Activated naive CD8-positive, alpha-beta T cell (primary cell): ENCODE measurements around the gene NACC1.

ENCODE experiments used
- H3K27ac Mint-ChIP-seq: one replicate; pipeline ENCODE4 v1.8.0; 2021; ENCODE audit warnings: mixed read lengths
- H3K27me3 Mint-ChIP-seq: one replicate; pipeline ENCODE4 v1.8.0; 2021; ENCODE audit warnings: mixed read lengths
- H3K36me3 Mint-ChIP-seq: one replicate; pipeline ENCODE4 v1.8.0; 2021; ENCODE audit warnings: mixed read lengths
- H3K4me1 Mint-ChIP-seq: one replicate; pipeline ENCODE4 v1.8.0; 2021; ENCODE audit warnings: low read depth, mixed read lengths
- H3K4me3 Mint-ChIP-seq: one replicate; pipeline ENCODE4 v1.8.0; 2021; ENCODE audit warnings: mild to moderate bottlenecking, mixed read lengths
- H3K9me3 Mint-ChIP-seq: one replicate; pipeline ENCODE4 v1.8.0; 2021; ENCODE audit warnings: low read depth, mixed read lengths

The NACC1 gene

DNA sequence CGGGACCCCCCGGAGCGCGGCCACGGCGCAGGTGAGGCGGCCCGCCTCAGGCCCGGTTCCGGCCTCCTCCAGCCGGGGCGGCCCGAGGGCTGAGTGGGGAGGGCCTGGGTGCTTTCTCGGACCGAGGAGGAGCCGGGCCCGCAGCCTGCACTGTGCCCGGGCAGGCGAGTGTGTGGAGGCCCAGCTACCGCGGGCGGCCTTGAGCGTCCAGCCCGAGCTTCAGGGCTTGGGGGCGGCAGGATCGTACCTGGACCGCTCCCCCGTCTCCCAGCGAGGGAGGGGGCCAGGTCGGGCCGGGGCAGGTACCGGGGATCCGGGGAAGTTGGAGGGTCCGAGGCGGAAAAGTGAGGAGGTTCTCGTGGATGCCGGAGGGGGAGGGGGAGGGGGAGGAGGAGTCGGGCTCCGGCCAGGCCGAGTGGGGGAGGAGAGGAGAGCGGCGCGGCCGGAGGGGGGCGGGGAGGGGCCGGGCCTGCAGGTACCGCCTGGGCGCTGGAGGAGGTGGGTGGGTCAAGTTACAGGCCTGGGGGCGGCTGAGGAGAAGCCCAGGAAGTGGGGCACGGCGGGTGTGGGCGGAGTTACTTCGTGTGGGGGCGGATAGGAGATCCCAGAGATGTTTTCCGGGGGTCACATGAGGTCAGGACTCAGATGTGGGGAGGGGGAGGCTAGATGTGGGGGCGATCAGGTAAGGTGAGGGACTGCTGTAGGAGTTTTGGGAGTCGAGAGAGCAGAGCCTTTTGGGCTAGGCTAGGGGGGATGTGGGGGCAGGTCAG, 545 bp downstream of the NACC1 start:
- Mint-ChIP-seq H3K4me3 (peak overlapping the region; percentile 84), H3K9me3 (no peaks in the 10 kb centered on the region), H3K4me1 (peaks cover 56% of the 10 kb centered on the region), H3K27ac (peak overlapping the region; percentile 72), H3K27me3 (no peaks in the 10 kb centered on the region), H3K36me3 (peaks cover 2% of the 10 kb centered on the region)

DNA sequence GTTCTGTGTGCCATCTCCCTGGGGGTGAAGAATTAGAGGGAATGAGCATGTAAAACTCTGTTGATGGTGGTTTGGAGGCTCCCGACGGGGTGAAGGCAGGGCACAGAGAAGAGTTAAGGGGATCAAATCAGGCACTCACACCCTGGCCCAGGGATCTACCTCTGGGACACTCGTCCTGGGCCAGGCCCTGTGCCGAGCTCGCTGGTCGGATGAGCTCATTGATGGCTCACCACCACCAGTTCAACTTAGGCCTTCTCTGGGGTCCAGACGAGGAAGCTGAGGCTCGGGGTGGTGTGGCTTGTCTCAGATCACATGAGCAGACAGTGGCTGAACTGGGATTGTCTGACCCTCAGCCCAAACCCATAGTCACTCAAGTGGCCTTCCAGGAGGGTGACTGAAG, 1.6 kb downstream of the NACC1 start:
- H3K4me3 Mint-ChIP-seq, result peak overlapping the region; percentile 84
- H3K36me3 Mint-ChIP-seq, result peaks cover 2% of the 10 kb centered on the region
- H3K27ac Mint-ChIP-seq, result peak overlapping the region; percentile 72
- no peaks in the 10 kb centered on the region for H3K27me3 Mint-ChIP-seq
- no peaks in the 10 kb centered on the region for H3K9me3 Mint-ChIP-seq
- H3K4me1 Mint-ChIP-seq, result peaks cover 59% of the 10 kb centered on the region

DNA sequence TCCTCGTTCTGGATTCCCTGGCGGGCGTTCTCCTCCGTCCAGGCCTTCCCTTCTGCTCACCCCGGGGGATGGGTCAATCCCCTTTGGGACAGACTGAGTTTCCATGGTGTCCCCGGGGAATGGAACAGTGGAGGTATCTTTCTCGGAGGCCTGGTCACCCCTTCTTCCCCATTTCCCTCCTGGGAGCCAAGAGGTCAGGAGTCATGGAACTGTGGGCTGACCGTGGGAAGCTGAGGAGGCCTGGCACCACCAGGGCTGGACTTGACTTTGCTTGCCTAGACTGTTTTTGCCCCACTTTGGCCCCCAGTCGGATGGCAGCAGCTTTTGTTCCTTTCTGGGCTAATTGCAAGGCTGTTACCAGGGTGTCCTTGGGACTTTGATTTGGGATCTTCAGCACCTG, 2.0 kb downstream of the NACC1 start:
- Mint-ChIP-seq H3K4me1 (peaks cover 56% of the 10 kb centered on the region), H3K27ac (no peak overlapping the region), H3K4me3 (peak overlapping the region; percentile 84), H3K27me3 (no peaks in the 10 kb centered on the region), H3K9me3 (no peaks in the 10 kb centered on the region), H3K36me3 (peaks cover 2% of the 10 kb centered on the region)

DNA sequence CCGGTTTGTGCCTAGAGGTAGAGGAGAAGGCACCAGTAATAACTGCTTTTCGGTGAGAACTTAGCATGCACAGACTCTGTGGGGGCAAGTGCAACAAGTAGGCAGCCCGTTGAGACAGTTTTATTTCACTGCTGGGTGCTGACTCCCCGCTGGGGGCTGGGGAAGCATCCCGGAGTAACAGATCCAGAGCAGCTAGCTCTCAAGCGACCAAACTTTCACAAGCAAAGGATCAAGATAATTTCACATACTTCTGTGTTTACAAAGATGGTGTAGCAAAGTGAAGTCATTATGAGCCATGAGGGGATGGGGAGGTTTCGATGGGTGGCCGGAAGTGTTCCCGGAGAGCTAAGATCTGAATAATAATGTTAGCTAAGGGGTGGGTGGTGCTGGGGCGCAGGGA, 2.8 kb downstream of the NACC1 start:
- Mint-ChIP-seq H3K4me1 (peaks cover 51% of the 10 kb centered on the region), H3K36me3 (no peaks in the 10 kb centered on the region), H3K27ac (no peak overlapping the region), H3K27me3 (no peaks in the 10 kb centered on the region), H3K9me3 (no peaks in the 10 kb centered on the region), H3K4me3 (peak overlapping the region; percentile 84)

DNA sequence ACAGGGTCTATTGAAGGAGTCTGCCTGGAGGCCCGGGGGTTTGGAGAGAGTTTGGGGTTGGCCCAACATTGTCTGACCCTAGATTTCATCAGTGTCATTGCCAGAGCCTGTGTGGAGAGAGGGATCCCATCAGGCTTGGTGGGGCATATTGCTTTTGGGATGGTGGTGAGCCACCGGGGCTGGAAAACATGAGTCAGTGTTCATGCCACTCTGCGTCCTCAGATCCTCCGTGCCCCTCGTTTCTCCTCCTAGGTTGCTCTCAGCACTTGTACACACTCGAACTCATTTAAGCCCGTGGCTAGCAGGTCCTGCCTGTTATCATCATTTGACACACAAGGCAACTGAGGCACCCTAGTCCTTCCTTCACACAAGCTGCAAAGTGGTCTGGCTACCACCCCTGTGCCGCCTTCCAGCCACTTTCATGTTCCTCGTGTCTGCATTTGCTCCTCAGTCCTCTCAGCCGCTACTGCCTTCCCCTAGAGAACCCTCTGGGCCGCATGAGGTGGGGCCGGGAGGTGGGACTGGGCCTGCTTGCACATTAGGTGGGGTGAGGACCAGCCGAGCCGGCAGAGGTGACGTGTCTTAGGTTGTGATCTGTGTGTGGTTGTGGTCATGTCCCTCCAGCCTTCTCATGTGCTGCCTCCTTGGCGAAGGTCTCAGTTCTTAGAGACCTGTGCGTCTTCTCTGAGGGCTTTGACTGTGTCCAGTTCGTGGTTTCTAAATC, 3.6 kb downstream of the NACC1 start:
- peaks cover 49% of the 10 kb centered on the region for H3K4me1 Mint-ChIP-seq

DNA sequence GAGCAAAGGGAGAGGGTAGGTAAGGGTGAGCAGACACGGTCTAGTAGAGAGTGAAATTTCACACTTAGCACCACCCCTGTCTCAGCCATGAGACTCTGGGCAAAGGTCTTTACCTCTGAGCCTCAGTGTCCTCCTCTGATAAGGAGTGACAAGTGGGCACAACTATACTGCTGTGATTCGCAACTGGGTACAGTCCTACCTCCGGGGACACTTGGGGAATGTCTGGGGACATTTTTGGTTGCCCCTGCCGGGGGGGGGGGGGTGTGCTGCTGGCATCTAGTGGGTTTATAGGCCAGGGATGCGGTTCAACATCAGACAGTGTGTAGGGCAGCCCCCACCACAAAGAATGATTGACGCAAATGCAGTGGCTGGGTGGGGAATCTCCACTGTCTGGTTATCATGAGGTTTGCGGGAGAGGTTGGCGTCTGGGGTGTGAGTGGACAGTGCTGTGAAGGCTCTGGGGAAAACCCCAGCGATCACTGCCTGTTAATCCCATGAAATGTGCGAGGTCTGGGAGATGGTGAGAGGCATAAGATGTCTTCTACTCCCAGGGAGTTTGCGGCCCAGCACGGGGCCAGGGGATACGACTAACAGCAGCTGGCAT, 4.3 kb downstream of the NACC1 start:
- peaks cover 48% of the 10 kb centered on the region for H3K4me1 Mint-ChIP-seq
- peak overlapping the region; percentile 46 for H3K4me3 Mint-ChIP-seq
- peak overlapping the region; percentile 75 for H3K27ac Mint-ChIP-seq
- no peaks in the 10 kb centered on the region for H3K36me3 Mint-ChIP-seq
- no peaks in the 10 kb centered on the region for H3K27me3 Mint-ChIP-seq
- no peaks in the 10 kb centered on the region for H3K9me3 Mint-ChIP-seq

More for the DNA sequence above, 3.6 kb downstream of the NACC1 start:
- Mint-ChIP-seq H3K4me3 (peak overlapping the region; percentile 46), H3K27ac (peak overlapping the region; percentile 22), H3K9me3 (no peaks in the 10 kb centered on the region), H3K36me3 (no peaks in the 10 kb centered on the region), H3K27me3 (no peaks in the 10 kb centered on the region)

DNA sequence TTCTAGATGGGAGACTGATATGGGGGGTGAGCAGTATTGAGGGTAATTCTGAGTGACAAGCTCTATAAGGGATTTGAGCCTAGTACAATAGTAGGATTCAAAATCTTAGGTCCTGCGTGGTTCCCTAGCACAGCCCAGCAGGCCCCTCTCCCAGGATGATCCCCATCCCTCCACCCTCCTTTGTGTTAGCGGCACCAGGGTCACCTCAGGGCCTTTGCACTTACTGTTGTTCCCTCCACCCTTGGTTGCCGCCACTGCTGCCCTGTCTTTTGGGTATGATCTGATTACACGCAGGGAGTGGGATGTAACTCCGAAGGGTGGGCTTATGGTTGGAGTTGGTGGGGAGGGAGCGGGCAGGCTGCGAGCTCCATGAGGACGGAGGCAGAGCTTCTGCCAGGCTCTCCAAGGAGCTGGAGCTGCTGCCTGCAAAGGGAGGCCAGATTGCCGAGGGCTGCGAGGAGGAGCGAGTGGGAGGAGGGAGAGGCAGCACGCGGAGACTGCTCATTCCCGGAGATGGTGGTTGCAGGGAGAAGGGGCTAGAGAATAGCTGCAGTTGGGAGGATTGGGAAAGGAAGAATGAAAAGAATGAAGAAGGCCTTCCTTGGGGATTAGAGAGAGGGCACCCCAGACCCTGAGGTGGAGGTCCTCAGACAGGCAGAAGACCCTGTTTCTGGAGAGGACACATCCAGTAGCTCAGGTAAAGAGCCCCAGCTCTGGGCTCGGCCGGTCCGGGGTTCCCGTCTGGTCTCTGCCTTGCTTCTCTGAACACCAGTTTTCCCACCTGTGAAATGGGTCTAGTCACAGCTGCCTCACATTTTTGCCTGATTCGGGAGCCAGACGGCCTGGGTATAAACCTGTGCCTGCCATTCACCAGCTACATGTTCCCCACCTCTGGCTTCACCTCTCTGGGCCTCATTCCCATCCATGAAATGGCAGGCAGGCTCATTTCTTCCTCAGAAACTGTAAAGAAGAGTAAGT, 5.2 kb downstream of the NACC1 start:
- Mint-ChIP-seq H3K9me3 (no peaks in the 10 kb centered on the region), H3K27me3 (no peaks in the 10 kb centered on the region), H3K4me1 (peaks cover 50% of the 10 kb centered on the region), H3K36me3 (no peaks in the 10 kb centered on the region), H3K4me3 (no peak overlapping the region), H3K27ac (peak overlapping the region; percentile 75)

DNA sequence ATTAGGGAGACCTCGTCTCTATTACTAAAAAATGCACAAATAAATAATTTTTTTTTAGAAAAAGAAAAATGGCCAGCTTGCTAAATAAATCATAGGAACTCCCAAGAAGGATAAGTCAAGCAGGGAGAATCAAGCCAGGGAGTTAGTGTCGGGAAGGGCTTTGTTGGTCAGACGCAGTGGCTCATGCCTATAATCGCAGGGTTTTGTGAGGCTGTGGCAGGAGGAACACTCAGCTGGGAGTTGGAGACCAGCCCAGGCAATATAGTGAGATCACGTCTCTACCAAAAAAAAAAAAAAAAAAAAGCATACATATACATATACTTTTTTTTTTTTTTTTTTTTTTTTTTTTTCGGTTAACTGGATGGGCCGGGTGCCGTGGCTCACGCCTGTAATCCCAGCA, 9.0 kb downstream of the NACC1 start:
- no peaks in the 10 kb centered on the region for H3K36me3 Mint-ChIP-seq
- H3K27me3 Mint-ChIP-seq, result no peaks in the 10 kb centered on the region
- H3K4me3 Mint-ChIP-seq, result no peak overlapping the region
- no peak overlapping the region for H3K27ac Mint-ChIP-seq
- H3K4me1 Mint-ChIP-seq, result peaks cover 36% of the 10 kb centered on the region
- no peaks in the 10 kb centered on the region for H3K9me3 Mint-ChIP-seq

DNA sequence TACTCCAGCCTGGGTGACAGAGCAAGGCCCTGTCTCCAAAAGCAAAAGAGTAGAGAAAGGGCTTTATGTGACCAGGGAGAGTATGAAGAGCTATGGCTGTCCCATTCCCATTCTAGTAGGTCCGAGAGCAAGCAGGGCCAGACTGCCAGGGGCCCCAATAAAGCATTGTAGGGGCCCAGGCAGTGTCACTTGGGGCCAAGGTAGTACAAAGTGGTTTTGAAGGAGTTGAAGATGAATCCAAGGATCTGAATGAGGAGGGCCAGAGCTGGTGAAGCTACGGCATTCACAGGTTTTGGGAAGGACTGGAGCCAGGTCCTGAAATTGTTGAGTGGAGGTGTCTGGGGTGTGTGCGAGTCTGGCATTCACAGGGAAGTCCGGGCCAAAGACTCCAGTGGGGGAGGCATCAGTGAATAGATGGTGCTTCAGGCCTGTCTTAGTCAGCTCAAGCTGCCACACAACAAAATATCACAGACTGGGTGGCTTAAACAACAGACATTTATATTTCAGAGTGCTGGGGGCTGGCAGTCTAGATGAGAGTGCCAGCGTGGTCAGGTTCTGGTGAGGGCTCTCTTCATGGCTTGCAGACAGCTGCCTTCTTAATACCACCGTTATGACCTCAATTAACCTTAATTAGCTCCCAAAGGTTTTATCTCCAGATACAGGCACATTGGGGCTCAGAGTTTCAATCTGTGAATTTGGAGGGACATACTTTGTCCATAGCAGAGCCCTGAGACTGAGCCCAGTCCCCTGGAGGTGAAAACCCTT, 9.9 kb downstream of the NACC1 start:
- Mint-ChIP-seq H3K9me3 (no peaks in the 10 kb centered on the region), H3K4me1 (peaks cover 37% of the 10 kb centered on the region), H3K27me3 (no peaks in the 10 kb centered on the region), H3K36me3 (no peaks in the 10 kb centered on the region), H3K4me3 (no peak overlapping the region), H3K27ac (peak overlapping the region; percentile 3)

DNA sequence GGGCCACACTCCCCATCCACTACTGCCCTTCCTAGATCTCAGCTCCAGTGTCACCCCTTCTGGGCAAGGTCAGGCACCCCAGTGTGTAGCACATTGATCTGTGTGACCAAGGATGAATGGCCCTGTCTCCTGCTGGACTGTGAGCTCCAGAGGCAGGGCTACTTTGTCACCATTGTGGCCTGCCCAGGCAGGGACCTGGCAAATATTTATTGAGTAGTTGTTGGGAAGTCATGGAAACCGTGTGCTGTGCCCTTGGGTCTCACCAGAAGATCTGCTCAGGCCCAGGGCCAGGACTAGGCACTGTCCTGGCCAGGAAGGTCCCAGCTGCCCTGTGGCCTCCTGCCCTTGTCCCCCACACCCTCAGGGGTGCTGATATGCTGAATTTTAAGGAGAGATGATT, 10.5 kb downstream of the NACC1 start:
- Mint-ChIP-seq H3K36me3 (no peaks in the 10 kb centered on the region), H3K27ac (no peak overlapping the region), H3K4me1 (peaks cover 40% of the 10 kb centered on the region), H3K27me3 (no peaks in the 10 kb centered on the region), H3K4me3 (no peak overlapping the region), H3K9me3 (no peaks in the 10 kb centered on the region)

DNA sequence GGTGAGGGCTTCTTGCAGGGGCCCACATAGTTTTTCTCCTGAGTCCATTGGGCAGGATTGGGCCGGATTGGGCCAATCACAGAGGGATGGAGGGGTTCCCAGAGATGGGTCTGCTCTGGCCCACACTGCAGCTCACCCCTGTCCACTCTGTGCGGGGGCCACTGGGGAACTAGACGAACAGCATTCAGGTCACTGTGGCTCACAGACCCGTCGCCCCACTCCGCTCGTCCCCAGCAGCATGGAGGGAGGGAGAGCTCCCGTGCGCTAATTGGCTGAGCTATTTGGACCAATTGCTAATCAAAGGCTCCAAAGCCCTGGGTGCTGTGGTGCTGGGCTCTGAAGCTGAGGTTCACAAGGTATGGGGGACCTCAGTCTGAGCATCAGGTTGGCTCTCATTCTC, 11.3 kb downstream of the NACC1 start:
- H3K36me3 Mint-ChIP-seq, result no peaks in the 10 kb centered on the region
- H3K27ac Mint-ChIP-seq, result no peak overlapping the region

DNA sequence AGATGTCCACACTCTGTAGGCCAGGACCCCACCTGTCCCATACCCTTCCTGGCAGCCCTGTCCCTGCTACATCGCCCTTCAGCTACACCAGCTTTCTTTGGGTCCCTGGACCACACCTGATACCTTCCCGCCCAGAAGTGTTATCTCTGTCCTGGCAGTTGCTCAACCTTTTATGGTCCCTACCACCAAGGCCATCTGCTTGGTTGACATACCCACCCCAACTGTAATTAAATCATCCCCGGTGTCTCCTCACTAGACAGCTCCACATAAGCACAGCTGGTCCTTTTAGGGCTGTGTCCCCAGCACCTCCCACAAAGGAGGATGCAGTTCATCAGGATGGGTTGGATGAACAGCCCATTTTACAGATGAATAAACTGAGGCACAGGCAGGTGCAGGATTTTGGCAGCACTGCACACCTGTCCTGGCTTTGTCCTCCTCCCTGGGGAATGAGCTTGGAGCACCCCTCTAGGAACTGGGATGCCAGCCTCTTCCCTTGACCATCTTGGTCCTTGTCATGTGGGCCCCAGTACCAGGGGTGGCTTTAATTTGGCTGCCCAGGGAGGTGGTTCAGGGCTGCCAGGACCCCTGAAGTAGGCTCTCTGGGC, 12.9 kb downstream of the NACC1 start:
- Mint-ChIP-seq H3K27me3 (no peaks in the 10 kb centered on the region), H3K27ac (peak overlapping the region; percentile 70), H3K4me3 (no peak overlapping the region), H3K36me3 (no peaks in the 10 kb centered on the region), H3K4me1 (peaks cover 38% of the 10 kb centered on the region), H3K9me3 (no peaks in the 10 kb centered on the region)

More for the DNA sequence above, 11.3 kb downstream of the NACC1 start:
- Mint-ChIP-seq H3K9me3 (no peaks in the 10 kb centered on the region), H3K27me3 (no peaks in the 10 kb centered on the region), H3K4me3 (no peak overlapping the region), H3K4me1 (peaks cover 39% of the 10 kb centered on the region)

DNA sequence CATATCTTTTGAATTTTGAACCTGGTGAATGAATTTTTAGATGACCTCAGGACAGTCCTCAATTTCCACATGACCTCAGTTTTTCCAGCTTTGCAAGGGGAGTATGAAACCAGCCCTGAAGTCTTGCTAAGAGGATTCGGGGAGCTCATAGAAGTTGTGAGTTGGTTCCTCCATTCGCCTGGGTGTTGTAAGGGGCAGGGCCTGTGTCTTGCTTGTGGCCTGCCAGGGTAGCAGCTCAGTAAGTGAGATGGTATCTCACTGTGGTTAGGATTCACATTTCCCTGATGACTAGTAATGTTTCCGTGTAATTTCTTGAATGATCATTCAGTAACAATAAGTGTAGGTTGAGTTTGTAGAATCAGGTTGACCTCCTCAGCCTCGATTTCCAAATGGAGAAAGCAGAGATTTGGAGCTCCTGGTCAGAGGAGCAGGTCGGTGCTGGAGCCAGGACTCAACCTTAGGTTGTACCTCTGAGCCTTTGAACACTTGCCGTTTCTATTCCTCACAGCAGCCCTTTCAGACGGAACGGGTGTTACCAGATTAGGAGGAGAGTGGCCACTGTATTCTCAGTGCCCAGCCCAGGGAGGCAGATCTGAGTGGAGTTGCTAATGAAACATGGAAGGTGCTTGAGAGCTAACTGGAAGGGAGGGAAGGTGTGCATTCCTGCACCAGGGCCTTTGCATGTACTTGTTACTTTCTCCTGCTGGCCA, 14.6 kb downstream of the NACC1 start:
- no peaks in the 10 kb centered on the region for H3K36me3 Mint-ChIP-seq
- H3K4me3 Mint-ChIP-seq, result peak overlapping the region; percentile 73
- no peaks in the 10 kb centered on the region for H3K27me3 Mint-ChIP-seq
- H3K4me1 Mint-ChIP-seq, result peaks cover 36% of the 10 kb centered on the region
- H3K27ac Mint-ChIP-seq, result peak overlapping the region; percentile 89
- no peaks in the 10 kb centered on the region for H3K9me3 Mint-ChIP-seq
